PC-3 (cell line): Measurements from ENCODE around the gene SFMBT1.

ENCODE experiments used
- EZH2 ChIP-seq: fragments of 300-600 bp; sonication (generic); IDR thresholded peaks from one replicate; pipeline ENCODE4 v1.6.1; 2017; ENCODE audit warnings: antibody characterized with exemption, mild to moderate bottlenecking, low read length; ENCODE audit not compliant: unreplicated experiment
- EZH2phosphoT487 ChIP-seq: fragments of 300-600 bp; sonication (generic); IDR thresholded peaks from 2 replicates; pipeline ENCODE4 v1.6.1; 2018; ENCODE audit warnings: mild to moderate bottlenecking, antibody characterized with exemption, low read length, borderline replicate concordance
- TF ChIP-seq, protein P1 (sequence below): fragments of 300-600 bp; sonication (generic); conservative IDR thresholded peaks from 2 replicates; pipeline ENCODE4 v1.5.1; 2017; ENCODE audit warnings: antibody characterized with exemption, low read depth, mild to moderate bottlenecking, low read length

DNA sequence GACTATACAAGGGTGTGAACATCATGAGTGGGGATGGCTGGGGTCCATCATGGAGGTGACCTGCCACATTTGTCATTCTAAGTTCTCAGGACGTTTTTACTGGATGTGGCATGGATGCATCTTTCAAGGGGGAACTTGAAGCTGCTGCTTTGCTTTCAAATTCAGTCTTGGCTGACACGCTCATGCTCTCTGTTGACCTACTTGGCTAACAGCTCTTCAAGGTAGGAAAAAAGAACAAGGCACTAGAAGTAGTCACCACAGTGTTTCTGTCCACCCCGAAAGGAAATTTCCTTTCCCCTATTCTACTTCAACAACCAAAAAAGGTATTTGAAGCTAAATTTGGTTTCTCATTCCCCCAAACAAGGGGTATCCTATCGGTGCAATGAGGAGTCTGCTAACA, 163.5 kb downstream of the SFMBT1 start:
- no peak for TF ChIP-seq EZH2
- TF ChIP-seq, protein P1, sequence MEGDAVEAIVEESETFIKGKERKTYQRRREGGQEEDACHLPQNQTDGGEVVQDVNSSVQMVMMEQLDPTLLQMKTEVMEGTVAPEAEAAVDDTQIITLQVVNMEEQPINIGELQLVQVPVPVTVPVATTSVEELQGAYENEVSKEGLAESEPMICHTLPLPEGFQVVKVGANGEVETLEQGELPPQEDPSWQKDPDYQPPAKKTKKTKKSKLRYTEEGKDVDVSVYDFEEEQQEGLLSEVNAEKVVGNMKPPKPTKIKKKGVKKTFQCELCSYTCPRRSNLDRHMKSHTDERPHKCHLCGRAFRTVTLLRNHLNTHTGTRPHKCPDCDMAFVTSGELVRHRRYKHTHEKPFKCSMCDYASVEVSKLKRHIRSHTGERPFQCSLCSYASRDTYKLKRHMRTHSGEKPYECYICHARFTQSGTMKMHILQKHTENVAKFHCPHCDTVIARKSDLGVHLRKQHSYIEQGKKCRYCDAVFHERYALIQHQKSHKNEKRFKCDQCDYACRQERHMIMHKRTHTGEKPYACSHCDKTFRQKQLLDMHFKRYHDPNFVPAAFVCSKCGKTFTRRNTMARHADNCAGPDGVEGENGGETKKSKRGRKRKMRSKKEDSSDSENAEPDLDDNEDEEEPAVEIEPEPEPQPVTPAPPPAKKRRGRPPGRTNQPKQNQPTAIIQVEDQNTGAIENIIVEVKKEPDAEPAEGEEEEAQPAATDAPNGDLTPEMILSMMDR: no peak
- TF ChIP-seq EZH2phosphoT487: no peak
